Measurements from ENCODE around the gene USP54.

DNA sequence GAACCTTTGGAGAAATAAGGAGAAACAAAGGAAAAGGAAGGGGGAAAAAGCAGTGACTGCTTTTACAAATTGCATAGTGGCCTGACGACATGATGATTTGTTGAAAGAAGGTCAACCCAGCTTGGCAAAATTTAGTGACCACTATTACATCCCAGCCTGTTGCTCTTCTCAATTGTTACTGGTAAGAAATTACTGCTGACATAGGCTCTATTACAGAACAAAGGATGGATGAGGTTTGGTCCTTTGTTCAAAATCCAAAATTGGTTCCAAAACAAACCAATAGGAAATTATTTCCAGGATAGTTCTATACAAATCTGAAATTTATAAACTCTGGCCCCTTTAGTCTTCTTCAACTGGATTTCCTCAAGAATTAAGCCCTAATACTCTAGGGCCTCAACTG is 39.6 kb downstream of the USP54 start:
- TF ChIP-seq POLR2AphosphoS5 (IDR thresholded peaks at IDR 0.05; ENCODE audit: low read depth, low read length) (no peak), SPI1 (IDR thresholded peaks at IDR 0.05; ENCODE audit: low read depth, low read length) (no peak), POLR2A (IDR thresholded peaks at IDR 0.05; ENCODE audit: low read depth, low read length) (no peak), TAF1 (IDR thresholded peaks at IDR 0.05; ENCODE audit: low read depth, low read length) (no peak), PAX5 (IDR thresholded peaks at IDR 0.05; ENCODE audit: insufficient read depth, low read length, severe bottlenecking) (no peak)

Data from GM12891 (cell line).